Measurements from ENCODE around the gene SMIM10.
"Not testable (repeated sequence)": the region's sequence is repeated elsewhere in the genome, so short reads cannot be mapped to it uniquely, and the experiment has no call there.

SMIM10 gene

GRCh38 chrX:135015523-135016245, 24.9 kb downstream of the SMIM10 start:
- no peak overlapping the region for H3K9ac ChIP-seq (ENCODE audit: low read depth, low read length)
- H3K36me3 ChIP-seq (ENCODE audit: insufficient read depth, low read length): no peaks in the 10 kb centered on the region
- H3K27me3 ChIP-seq (ENCODE audit: control insufficient read depth, insufficient read depth, low read length): peaks cover 3% of the 10 kb centered on the region
- H3K9me3 ChIP-seq (replicated peaks; ENCODE audit: low read length): no peaks in the 10 kb centered on the region
- H3K4me1 ChIP-seq (ENCODE audit: control insufficient read depth, insufficient read depth, low read length): no peaks in the 10 kb centered on the region
- no peak overlapping the region for H3K4me2 ChIP-seq (ENCODE audit: low read length)
- no peak overlapping the region for H3K4me3 ChIP-seq (ENCODE audit: low read length)

DNA sequence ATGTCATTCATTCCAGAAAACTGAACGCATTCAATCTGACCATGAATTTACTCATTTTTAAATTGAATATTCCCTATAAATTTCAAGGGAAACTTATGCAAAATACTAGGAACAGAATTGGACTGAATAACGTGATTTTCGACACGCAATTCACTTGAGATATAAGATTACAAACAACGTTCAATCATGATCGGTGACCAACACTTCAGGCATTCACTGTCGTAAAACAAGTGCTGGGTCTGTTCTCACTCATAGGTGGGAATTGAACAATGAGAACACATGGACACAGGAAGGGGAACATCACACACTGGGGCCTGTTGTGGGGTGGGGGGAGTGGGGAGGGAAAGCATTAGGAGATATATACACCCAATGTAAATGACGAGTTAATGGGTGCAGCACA, 29.1 kb downstream of the SMIM10 start:
- not testable (repeated sequence) for H3K9ac ChIP-seq (ENCODE audit: low read depth, low read length); H3K4me3 ChIP-seq (ENCODE audit: low read length); H3K9me3 ChIP-seq (replicated peaks; ENCODE audit: low read length); H3K27me3 ChIP-seq (ENCODE audit: control insufficient read depth, insufficient read depth, low read length); H3K4me1 ChIP-seq (ENCODE audit: control insufficient read depth, insufficient read depth, low read length); H3K4me2 ChIP-seq (ENCODE audit: low read length); H3K36me3 ChIP-seq (ENCODE audit: insufficient read depth, low read length)

DNA sequence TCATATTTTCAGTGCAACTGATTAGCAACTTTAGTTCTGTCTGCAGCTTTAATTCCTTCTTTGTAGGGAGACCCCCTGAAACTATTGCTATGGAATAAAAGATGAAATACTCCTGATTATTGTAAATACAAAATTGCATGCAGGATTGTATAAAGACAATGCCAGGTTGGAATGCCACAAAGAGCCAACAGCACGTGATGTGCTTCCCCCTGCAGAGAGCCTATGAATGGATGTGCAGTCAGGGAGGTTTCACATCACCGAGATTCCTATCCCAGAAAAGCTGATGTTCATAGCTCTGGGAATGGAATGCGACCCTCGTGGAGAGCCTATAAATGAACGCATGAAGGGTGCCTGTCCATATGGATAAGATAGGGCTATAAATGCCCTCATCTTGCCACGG, 33.0 kb downstream of the SMIM10 start:
- H3K9ac ChIP-seq (ENCODE audit: low read depth, low read length); H3K27me3 ChIP-seq (ENCODE audit: control insufficient read depth, insufficient read depth, low read length); H3K9me3 ChIP-seq (replicated peaks; ENCODE audit: low read length); H3K4me3 ChIP-seq (ENCODE audit: low read length); H3K4me2 ChIP-seq (ENCODE audit: low read length); H3K36me3 ChIP-seq (ENCODE audit: insufficient read depth, low read length); H3K4me1 ChIP-seq (ENCODE audit: control insufficient read depth, insufficient read depth, low read length): not testable (repeated sequence)

DNA sequence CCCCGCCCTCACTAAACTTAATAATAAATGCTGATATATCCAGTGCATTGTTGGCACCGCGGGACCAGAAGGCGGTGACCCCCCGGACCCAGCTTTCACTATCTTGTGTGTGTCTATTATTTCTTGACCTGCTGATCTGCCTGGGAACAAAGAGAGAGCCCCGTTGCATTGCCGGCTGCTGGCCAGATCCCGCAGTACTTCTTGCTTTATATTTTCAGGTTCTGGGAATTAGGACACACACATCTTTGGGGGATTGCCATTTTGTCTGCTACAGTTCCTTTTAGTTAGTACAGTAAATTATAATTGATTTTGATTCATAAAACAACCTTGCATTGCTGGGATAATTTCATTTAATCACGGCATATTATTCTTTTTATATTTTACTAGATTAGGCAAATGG, 33.7 kb downstream of the SMIM10 start:
- Histone ChIP-seq H3K4me1 (ENCODE audit: control insufficient read depth, insufficient read depth, low read length) (peaks cover 7% of the 10 kb centered on the region), H3K36me3 (ENCODE audit: insufficient read depth, low read length) (no peaks in the 10 kb centered on the region), H3K4me3 (ENCODE audit: low read length) (no peak overlapping the region), H3K4me2 (ENCODE audit: low read length) (no peak overlapping the region), H3K27me3 (ENCODE audit: control insufficient read depth, insufficient read depth, low read length) (no peaks in the 10 kb centered on the region), H3K9ac (ENCODE audit: low read depth, low read length) (no peak overlapping the region), H3K9me3 (replicated peaks; ENCODE audit: low read length) (no peaks in the 10 kb centered on the region)

DNA sequence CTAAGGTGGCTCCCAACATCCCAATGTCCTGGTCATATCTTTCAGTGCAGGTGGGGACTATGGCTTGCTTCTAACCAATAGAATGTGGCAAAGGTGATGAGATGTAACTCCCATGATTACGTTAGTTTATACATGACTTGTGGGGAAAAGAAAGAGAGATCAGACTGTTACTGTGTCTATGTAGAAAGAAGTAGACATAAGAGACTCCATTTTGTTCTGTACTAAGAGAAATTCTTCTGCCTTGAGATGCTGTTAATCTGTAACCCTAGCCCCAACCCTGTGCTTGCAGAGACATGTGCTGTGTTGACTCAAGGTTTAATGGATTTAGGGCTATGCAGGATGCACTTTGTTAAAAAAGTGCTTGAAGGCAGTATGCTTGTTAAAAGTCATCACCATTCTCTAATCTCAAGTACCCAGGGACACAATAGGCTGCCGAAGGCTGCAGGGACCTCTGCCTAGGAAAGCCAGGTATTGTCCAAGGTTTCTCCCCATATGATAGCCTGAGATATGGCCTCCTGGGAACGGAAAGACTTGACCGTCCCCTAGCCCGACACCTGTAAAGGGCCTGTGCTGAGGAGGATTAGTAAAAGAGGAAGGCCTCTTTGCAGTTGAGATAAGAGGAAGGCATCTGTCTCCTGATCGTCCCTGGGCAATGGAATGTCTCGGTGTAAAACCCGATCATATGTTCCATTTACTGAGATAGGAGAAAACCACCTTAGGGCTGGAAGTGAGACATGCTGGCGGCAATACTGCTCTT, 39.6 kb downstream of the SMIM10 start:
- H3K4me1 ChIP-seq (ENCODE audit: control insufficient read depth, insufficient read depth, low read length); H3K4me2 ChIP-seq (ENCODE audit: low read length); H3K9ac ChIP-seq (ENCODE audit: low read depth, low read length); H3K27me3 ChIP-seq (ENCODE audit: control insufficient read depth, insufficient read depth, low read length); H3K4me3 ChIP-seq (ENCODE audit: low read length); H3K9me3 ChIP-seq (replicated peaks; ENCODE audit: low read length): not testable (repeated sequence)
- H3K36me3 ChIP-seq (ENCODE audit: insufficient read depth, low read length): peaks cover 20% of the 10 kb centered on the region

DNA sequence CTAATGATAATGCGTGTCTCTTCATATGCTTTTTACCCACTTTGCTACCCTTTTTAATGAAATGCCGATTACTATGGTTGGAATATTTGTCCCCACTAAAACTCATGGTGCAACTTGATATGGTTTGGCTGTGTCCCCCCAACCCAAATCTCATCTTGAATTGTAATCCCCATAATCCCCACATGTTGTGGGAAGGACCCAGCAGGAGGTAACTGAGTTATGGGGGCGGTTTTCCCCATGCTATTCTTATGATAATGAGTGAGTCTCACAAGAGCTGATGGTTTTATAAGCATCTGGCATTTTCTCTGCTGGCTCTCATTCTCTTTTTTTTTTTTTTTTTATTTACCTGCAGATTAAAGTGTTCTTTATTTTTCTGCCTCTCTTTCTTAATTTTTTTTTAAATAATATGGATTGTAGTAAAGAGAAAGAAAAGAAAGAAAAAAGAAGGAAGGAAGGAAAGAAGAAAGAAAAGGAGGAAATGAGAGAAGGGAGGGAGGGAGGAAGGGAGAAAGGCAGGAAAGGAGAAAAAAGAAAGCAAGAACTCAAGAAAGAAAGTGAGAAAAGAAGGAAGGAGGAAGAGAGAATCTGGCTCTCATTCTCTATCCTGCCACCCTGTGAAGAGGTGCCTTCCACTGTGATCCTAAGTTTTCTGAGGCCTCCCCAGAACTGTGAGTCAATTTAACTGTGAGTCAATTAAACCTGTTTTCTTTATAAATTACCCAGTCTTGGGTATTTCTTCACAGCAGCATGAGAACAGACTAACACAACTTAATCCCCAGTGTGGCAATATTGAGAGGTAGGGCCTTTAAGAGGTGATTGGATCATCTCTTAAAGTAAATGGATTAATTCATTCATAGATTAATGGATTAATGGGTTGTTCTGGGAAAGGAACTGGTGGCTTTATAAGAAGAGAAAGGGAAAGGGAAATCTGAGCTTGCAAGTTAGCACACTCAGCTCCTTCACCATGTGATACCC, 50.6 kb downstream of the SMIM10 start:
- H3K4me1 ChIP-seq (ENCODE audit: control insufficient read depth, insufficient read depth, low read length); H3K27me3 ChIP-seq (ENCODE audit: control insufficient read depth, insufficient read depth, low read length); H3K9ac ChIP-seq (ENCODE audit: low read depth, low read length); H3K4me2 ChIP-seq (ENCODE audit: low read length); H3K4me3 ChIP-seq (ENCODE audit: low read length); H3K9me3 ChIP-seq (replicated peaks; ENCODE audit: low read length); H3K36me3 ChIP-seq (ENCODE audit: insufficient read depth, low read length): not testable (repeated sequence)

Measured in skeletal muscle satellite cell (primary cell).